ENCODE measurements around the gene LRMDA. TPM values are rescaled to one million over a fixed set of nuclear protein-coding genes. Genes with fewer than 3 reads are reported as not detected.

Gene LRMDA
- total and polyA plus RNA-seq, 2 donors (not counting 1 experiment from before 2014, with no cell fraction given), result 0.12 TPM; not detected in 1

GRCh38 chr10:75815066-75815465, 383.6 kb downstream of the LRMDA start:
- no peak overlapping the region for H3K4me3 Mint-ChIP-seq
- POLR2A ChIA-PET, result no interaction called here

GRCh38 chr10:75817198-75817597, 385.8 kb downstream of the LRMDA start:
- Histone ChIP-seq H3K27ac (ENCODE audit: low read length in 2 of 2) (no peak overlapping the region), H3K79me2 (ENCODE audit: control insufficient read depth, insufficient read depth, low read length) (no peaks in the 10 kb centered on the region), H3K4me1 (ENCODE audit: control insufficient read depth in 2 of 2, insufficient read depth in 2 of 2, low read length in 2 of 2) (no peaks in the 10 kb centered on the region), H2AFZ (ENCODE audit: insufficient read depth, low read depth, low read length, poor library complexity, severe bottlenecking) (no peak overlapping the region), H3K4me2 (replicated peaks; ENCODE audit: low read depth, low read length, poor library complexity, severe bottlenecking) (no peak overlapping the region), H3K9me3 (ENCODE audit: control extremely low read depth in 1 of 3, control insufficient read depth in 2 of 3, insufficient read depth in 1 of 3, low read length in 2 of 3) (no peaks in the 10 kb centered on the region), H3K9ac (ENCODE audit: low read length) (no peak overlapping the region), H4K20me1 (ENCODE audit: control insufficient read depth, insufficient read depth, low read length, poor library complexity, severe bottlenecking) (no peaks in the 10 kb centered on the region), H3K27me3 (replicated peaks in 1 of 4; ENCODE audit: control extremely low read depth in 1 of 4, control insufficient read depth in 3 of 4, insufficient read depth in 4 of 4, low read length in 3 of 4) (no peaks in the 10 kb centered on the region), H3K36me3 (replicated peaks in 1 of 2; ENCODE audit: control extremely low read depth in 1 of 2, control insufficient read depth in 1 of 2, extremely low read depth in 1 of 2, insufficient read depth in 2 of 2, low read length in 1 of 2) (no peaks in the 10 kb centered on the region), H3K4me3 (ENCODE audit: control extremely low read depth in 1 of 5, extremely low read depth in 1 of 5, insufficient read depth in 1 of 5, low read depth in 2 of 5, low read length in 4 of 5) (no peak overlapping the region)
- Mint-ChIP-seq H3K4me1 (no peaks in the 10 kb centered on the region), H3K4me3 (no peak overlapping the region), H3K9me3 (ENCODE audit: insufficient read depth) (no peaks in the 10 kb centered on the region), H3K27ac (no peak overlapping the region), H3K27me3 (peaks cover 4% of the 10 kb centered on the region)
- ATAC-seq (ENCODE audit: low read depth), result no peak
- DNase-seq, result no peak
- intact Hi-C loops (cut with micrococcal nuclease), result no loop called here
- 100% methylated on average over 1 of the region's 2 CpGs for WGBS (ENCODE audit: insufficient coverage)
- TF ChIP-seq CTCF (IDR thresholded peaks at IDR 0.05) (no peak), EZH2 (IDR thresholded peaks at IDR 0.05; ENCODE audit: borderline replicate concordance, insufficient read depth, low read depth, low read length, poor library complexity, severe bottlenecking) (no peak)
- ChIA-PET POLR2A (no interaction called here), CTCF (no interaction called here)

More at GRCh38 chr10:75815066-75815465, 383.6 kb downstream of the LRMDA start:
- H3K4me3 ChIP-seq (ENCODE audit: control extremely low read depth in 1 of 5, extremely low read depth in 1 of 5, insufficient read depth in 1 of 5, low read depth in 2 of 5, low read length in 4 of 5), result no peak overlapping the region
- no peaks in the 10 kb centered on the region for H3K36me3 ChIP-seq (replicated peaks in 1 of 2; ENCODE audit: control extremely low read depth in 1 of 2, control insufficient read depth in 1 of 2, extremely low read depth in 1 of 2, insufficient read depth in 2 of 2, low read length in 1 of 2)
- no peaks in the 10 kb centered on the region for H3K27me3 ChIP-seq (replicated peaks in 1 of 4; ENCODE audit: control extremely low read depth in 1 of 4, control insufficient read depth in 3 of 4, insufficient read depth in 4 of 4, low read length in 3 of 4)
- H4K20me1 ChIP-seq (ENCODE audit: control insufficient read depth, insufficient read depth, low read length, poor library complexity, severe bottlenecking), result no peaks in the 10 kb centered on the region
- Mint-ChIP-seq H3K27ac (no peak overlapping the region), H3K4me1 (no peaks in the 10 kb centered on the region), H3K9me3 (ENCODE audit: insufficient read depth) (no peaks in the 10 kb centered on the region), H3K27me3 (peaks cover 4% of the 10 kb centered on the region)
- intact Hi-C loops (cut with micrococcal nuclease), result no loop called here
- TF ChIP-seq EZH2 (IDR thresholded peaks at IDR 0.05; ENCODE audit: borderline replicate concordance, insufficient read depth, low read depth, low read length, poor library complexity, severe bottlenecking) (no peak), CTCF (IDR thresholded peaks at IDR 0.05) (no peak)
- no peak overlapping the region for H3K9ac ChIP-seq (ENCODE audit: low read length)
- H3K27ac ChIP-seq (ENCODE audit: low read length in 2 of 2), result no peak overlapping the region
- H2AFZ ChIP-seq (ENCODE audit: insufficient read depth, low read depth, low read length, poor library complexity, severe bottlenecking), result no peak overlapping the region
- H3K79me2 ChIP-seq (ENCODE audit: control insufficient read depth, insufficient read depth, low read length), result no peaks in the 10 kb centered on the region
- CTCF ChIA-PET, result no interaction called here
- DNase-seq, result no peak
- no peak for ATAC-seq (ENCODE audit: low read depth)
- no peak overlapping the region for H3K4me2 ChIP-seq (replicated peaks; ENCODE audit: low read depth, low read length, poor library complexity, severe bottlenecking)
- H3K9me3 ChIP-seq (ENCODE audit: control extremely low read depth in 1 of 3, control insufficient read depth in 2 of 3, insufficient read depth in 1 of 3, low read length in 2 of 3), result no peaks in the 10 kb centered on the region
- no peaks in the 10 kb centered on the region for H3K4me1 ChIP-seq (ENCODE audit: control insufficient read depth in 2 of 2, insufficient read depth in 2 of 2, low read length in 2 of 2)
